SH-SY5Y (cell line): ENCODE measurements around the gene PYURF.

Experiments used
- GATA2 ChIP-seq: IDR thresholded peaks from 2 replicates; pipeline ENCODE4 v1.6.1; 2011; ENCODE audit warnings: mild to moderate bottlenecking, low read depth, low read length
- GATA3 ChIP-seq: IDR thresholded peaks from 2 replicates; pipeline ENCODE4 v1.6.1; 2011; ENCODE audit warnings: low read depth, mild to moderate bottlenecking, low read length, moderate library complexity

DNA sequence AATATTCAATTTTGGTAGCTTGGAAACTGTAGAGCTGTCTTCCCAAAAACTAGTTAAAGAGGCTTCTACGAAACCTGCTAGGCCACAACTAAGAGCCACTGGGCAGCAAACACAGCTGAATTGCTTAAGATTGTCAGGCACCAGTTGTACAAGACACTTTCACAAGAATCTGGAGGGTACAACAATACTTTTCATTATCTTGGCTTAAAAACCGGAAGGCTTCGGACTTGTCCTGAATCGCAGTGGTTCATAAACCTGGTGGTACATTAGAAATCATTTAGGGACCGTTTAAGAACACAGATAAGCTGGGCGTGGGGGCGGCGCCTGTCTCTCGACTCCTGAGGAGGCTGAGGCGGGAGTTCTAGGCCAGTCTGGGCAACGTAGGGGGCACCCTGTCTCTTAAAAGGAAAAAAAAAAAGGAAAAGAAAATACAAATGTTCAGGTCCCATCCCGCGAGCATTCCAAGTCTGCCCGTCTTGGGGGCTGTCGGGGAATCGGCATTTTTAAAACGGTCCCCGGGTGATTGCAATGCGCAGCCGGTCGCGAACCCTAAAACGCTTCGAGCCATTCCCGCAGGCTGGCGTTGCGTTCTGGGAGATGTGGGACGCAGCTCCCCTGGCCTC lies 763 bp downstream of the PYURF start:
- TF ChIP-seq GATA3: no peak
- TF ChIP-seq GATA2: no peak
